GM12865 (cell line): ENCODE data around the gene SPEG.

Experiments used
- DNase-seq: peaks from one replicate; pipeline ENCODE4 v3.0.0; 2010; ENCODE audit warnings: low read depth
- H3K4me3 ChIP-seq: 2 replicates; pipeline ENCODE4 v1.5.1; 2011; ENCODE audit warnings: mild to moderate bottlenecking, low read depth, low read length, control low read depth
- TF ChIP-seq, protein P1 (sequence below): IDR thresholded peaks from 2 replicates; pipeline ENCODE4 v1.5.1; 2011; ENCODE audit warnings: low read length, control low read depth, low read depth, inconsistent platforms; ENCODE audit not compliant: insufficient read depth; ENCODE audit errors: missing control alignments

The SPEG gene

DNA sequence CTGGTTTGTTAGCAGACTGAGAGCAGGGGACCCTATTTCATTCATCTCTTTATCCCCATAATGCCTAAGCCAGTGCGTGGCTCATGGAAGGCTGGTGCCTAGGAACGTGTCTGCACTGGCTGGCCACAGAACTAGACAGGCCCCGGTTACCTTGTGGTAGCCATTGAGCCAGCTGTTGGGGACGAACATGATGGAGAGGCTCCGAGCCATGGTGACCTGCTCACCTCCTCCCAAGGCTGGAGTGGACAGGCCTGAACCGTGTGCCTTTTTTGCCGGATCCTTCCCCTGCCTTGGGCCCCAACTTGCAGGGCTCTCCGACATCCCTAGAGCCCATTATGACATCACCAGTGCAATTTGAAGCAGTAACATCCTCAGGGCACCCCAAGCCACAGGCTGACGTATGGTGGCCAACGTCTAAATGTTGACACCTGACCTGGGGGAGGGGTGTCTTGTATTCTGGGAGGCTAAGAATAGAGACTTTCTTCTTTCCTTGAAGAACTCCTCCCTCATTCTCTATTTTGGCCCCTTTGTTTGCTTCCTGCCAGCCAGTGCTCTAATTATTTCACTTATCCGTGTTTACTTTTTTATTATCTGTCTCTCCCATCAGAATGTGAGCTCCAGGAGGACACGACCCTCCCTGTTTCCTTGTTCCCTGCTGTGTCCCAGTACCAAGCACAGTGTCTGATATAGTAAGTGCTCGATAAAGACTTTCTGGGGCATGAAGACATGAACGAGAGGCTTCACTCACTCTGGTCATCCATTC, 34.7 kb upstream of the SPEG start:
- no peak for DNase-seq
- no peak overlapping the region for H3K4me3 ChIP-seq
- TF ChIP-seq, protein P1, sequence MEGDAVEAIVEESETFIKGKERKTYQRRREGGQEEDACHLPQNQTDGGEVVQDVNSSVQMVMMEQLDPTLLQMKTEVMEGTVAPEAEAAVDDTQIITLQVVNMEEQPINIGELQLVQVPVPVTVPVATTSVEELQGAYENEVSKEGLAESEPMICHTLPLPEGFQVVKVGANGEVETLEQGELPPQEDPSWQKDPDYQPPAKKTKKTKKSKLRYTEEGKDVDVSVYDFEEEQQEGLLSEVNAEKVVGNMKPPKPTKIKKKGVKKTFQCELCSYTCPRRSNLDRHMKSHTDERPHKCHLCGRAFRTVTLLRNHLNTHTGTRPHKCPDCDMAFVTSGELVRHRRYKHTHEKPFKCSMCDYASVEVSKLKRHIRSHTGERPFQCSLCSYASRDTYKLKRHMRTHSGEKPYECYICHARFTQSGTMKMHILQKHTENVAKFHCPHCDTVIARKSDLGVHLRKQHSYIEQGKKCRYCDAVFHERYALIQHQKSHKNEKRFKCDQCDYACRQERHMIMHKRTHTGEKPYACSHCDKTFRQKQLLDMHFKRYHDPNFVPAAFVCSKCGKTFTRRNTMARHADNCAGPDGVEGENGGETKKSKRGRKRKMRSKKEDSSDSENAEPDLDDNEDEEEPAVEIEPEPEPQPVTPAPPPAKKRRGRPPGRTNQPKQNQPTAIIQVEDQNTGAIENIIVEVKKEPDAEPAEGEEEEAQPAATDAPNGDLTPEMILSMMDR, result no peak

DNA sequence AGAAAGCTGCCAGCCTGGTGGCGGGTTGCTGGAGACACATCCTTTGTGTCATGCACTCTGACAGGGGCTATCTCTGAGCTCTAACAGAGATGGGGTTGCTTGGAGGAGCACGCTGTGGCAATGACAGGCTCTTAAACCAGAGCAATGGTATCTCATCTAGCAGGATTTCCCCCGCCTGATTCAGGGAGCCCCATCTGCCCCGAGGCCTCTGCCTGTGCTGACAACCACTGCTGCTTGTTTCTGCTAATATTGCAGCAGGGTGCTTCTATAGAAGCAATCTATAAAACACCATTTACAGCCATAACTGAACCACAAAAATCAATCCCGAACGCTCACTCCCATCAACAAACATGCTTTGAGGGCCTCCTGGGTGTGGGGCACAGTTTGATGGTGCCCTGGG, 34.1 kb upstream of the SPEG start:
- H3K4me3 ChIP-seq, result no peak overlapping the region
- TF ChIP-seq, protein P1, result no peak
- no peak for DNase-seq

DNA sequence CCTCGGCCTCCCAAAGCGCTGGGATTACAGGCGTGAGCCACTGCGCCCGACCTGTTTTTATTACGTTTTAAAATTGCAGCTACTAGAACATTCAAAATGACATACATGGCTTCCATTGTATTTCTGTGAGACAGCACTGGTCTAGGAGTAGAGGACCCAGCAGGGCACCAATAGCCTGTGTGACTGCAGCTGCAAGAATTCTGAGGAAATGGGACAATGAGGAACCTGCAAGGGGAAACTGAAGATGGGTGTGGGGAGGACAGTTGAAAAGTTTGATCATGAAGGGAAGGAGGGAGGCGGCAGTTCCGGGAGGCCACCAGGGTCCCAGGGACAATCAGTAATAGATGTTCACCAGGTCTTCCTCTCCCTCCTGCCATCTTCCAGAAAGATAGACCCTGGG, 33.0 kb upstream of the SPEG start:
- TF ChIP-seq, protein P1, result no peak
- DNase-seq, result no peak
- no peak overlapping the region for H3K4me3 ChIP-seq

DNA sequence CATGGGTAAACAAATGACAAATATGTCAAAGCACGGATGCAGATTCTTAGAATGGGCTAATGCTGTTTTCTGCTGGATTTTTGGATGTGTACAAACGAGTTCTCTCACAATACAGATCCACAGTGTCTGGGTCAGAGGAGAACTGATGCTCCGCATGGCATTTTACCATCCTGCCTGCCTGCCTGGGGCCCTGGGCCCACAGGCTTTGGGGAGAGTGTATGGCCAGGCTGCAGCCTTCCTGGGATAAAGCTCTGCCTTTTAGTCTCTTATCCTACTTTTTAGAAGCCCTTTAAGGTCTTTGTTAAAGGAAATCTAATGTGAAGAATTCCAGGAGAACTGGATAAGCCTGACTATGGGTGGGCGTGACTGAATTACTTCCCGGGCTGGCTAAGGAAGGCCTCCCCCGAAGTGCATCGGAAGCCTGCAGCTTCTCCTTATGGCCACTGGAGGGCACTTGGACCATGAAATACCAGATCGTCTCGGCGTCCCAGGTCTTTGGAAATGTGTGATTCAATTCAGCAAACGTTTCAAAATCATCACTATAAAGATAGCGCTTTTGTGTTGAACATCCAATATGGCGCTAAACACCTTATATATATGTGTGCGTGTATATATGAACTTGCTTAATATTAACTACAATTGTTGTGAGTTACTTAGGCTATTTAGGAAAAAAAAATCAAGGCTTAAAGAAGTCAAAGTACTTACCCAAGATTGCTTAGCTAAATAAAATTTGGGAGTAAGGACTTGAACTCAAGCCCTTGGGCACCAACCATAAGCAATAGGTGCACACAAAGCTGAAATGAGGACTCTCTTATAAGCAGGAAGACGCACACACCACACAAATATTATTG, 31.8 kb upstream of the SPEG start:
- DNase-seq, result peak; percentile 70
- H3K4me3 ChIP-seq, result no peak overlapping the region
- TF ChIP-seq, protein P1, result peak; percentile 89

DNA sequence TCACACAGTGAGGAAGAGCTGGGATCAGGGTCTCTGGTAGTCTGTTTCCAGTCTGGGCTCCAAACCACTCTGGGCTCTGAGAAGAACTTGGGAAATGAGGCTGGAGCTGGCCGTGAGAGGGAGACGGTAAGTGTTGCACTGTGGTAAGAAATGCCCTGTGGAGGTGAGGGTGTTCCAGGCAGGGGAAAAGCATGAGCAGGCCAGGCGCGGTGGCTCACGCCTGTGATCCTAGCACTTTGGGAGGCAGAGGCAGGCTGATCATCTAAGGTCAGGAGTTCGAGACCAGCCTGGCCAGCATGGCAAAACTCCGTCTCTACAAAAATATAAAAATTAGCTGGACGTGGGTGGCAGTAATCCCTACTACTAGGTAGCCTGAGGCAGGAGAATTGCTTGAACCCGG, 30.8 kb upstream of the SPEG start:
- TF ChIP-seq, protein P1, result no peak
- DNase-seq, result no peak
- no peak overlapping the region for H3K4me3 ChIP-seq

DNA sequence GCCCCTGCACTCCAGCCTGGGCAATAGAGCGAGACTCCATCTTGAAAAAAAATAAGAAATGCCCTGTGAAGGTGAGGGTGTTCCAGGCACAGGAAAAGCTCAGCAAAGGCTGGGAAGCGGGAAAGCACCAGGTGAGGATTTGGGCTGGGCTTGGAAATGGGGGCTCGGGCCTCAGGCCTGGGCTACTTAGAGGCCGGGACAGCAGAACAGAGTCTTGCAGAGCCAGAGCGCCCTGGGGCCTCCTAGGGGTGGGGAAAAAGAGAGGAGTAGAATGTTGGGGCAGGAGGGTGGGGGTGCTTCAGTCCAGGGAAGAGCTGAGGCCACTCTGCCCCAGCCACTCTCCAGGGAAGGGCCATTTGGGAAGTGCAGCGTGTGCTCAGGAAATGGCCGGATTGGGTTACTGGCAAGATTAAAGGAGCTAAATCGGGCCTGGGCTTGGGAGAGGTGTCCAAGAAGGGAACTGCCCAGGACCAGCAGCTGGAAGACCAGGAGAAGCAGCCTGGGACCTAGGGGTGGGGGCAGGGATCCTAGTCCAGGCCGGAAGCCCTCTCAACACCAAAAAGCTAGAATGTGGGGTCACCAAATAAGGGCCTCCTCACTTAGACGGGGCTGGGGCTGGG, 30.2 kb upstream of the SPEG start:
- TF ChIP-seq, protein P1, result no peak
- no peak overlapping the region for H3K4me3 ChIP-seq
- DNase-seq, result no peak
